OCI-LY1 (cell line): ENCODE results near the gene CHRD.
A peak's percentile ranks its signal among the peaks of the same experiment; 100 is the strongest.

Experiments
- H2AFZ ChIP-seq: fragments of 200-600 bp; sonication (generic), shearing (Covaris generic); 2 replicates; pipeline ENCODE4 v1.6.0; 2014; ENCODE audit warnings: antibody characterized with exemption, mild to moderate bottlenecking, low read length
- H3F3A ChIP-seq: fragments of 200-600 bp; sonication (generic), shearing (Covaris generic); 2 replicates; pipeline ENCODE4 v1.6.0; 2014; ENCODE audit warnings: mild to moderate bottlenecking, antibody characterized with exemption, low read length, moderate library complexity; ENCODE audit not compliant: insufficient read depth
- H3K27ac ChIP-seq: fragments of 200-600 bp; sonication (generic); 2 replicates; pipeline ENCODE4 v1.5.1; 2014; ENCODE audit warnings: low read length, mixed run types, mild to moderate bottlenecking, low read depth; ENCODE audit not compliant: poor library complexity, severe bottlenecking
- H3K27me3 ChIP-seq: fragments of 200-600 bp; sonication (generic); 2 replicates; pipeline ENCODE4 v1.6.0; 2014; ENCODE audit warnings: antibody characterized with exemption, mild to moderate bottlenecking, low read length, moderate library complexity; ENCODE audit not compliant: insufficient read depth
- H3K36me3 ChIP-seq: fragments of 200-600 bp; sonication (generic); 2 replicates; pipeline ENCODE4 v1.6.1; 2014; ENCODE audit warnings: mild to moderate bottlenecking, antibody characterized with exemption, low read length, moderate library complexity, mixed read lengths; ENCODE audit not compliant: insufficient read depth
- H3K4me1 ChIP-seq: fragments of 200-600 bp; sonication (generic); 2 replicates; pipeline ENCODE4 v1.5.1; 2014; ENCODE audit warnings: mild to moderate bottlenecking, low read length, moderate library complexity; ENCODE audit not compliant: insufficient read depth, severe bottlenecking
- H3K4me2 ChIP-seq: fragments of 200-600 bp; sonication (generic), shearing (Covaris generic); 2 replicates; pipeline ENCODE4 v1.6.1; 2014; ENCODE audit warnings: low read length
- H3K4me3 ChIP-seq: fragments of 200-600 bp; sonication (generic); 2 replicates; pipeline ENCODE4 v1.5.1; 2014; ENCODE audit warnings: low read length, low read depth, mild to moderate bottlenecking, mixed read lengths; ENCODE audit not compliant: poor library complexity, severe bottlenecking
- H3K79me2 ChIP-seq: fragments of 200-600 bp; shearing (Covaris generic); 2 replicates; pipeline ENCODE4 v1.6.1; 2016; ENCODE audit warnings: mixed run types, low read length, mixed read lengths; ENCODE audit not compliant: insufficient read depth
- H3K9ac ChIP-seq: fragments of 200-600 bp; sonication (generic), shearing (Covaris generic); 2 replicates; pipeline ENCODE4 v1.6.1; 2014; ENCODE audit warnings: mild to moderate bottlenecking, low read length, mixed read lengths
- H3K9me2 ChIP-seq: fragments of 200-600 bp; sonication (generic), shearing (Covaris generic); 2 replicates; pipeline ENCODE4 v1.6.1; 2014; ENCODE audit warnings: low read depth, mild to moderate bottlenecking, low read length, mixed read lengths
- H3K9me3 ChIP-seq: fragments of 200-600 bp; shearing (Covaris generic); 2 replicates; pipeline ENCODE4 v1.6.1; 2014; ENCODE audit warnings: low read length, mixed read lengths
- H4K20me1 ChIP-seq: fragments of 200-600 bp; sonication (generic), shearing (Covaris generic); 2 replicates; pipeline ENCODE4 v1.6.0; 2016; ENCODE audit warnings: mild to moderate bottlenecking, low read length; ENCODE audit not compliant: insufficient read depth
- CTCF ChIP-seq: fragments of 200-600 bp; sonication (generic), shearing (Covaris generic); IDR thresholded peaks from 2 replicates; pipeline ENCODE4 v1.5.1; 2017; ENCODE audit warnings: mild to moderate bottlenecking, antibody characterized with exemption, low read length, moderate library complexity, mixed read lengths
- EZH2 ChIP-seq: fragments of 200-600 bp; sonication (generic), shearing (Covaris generic); IDR thresholded peaks from 2 replicates; pipeline ENCODE4 v1.8.0; 2017; ENCODE audit warnings: borderline replicate concordance, mixed run types, mild to moderate bottlenecking, antibody characterized with exemption, low read length, moderate library complexity, mixed read lengths

The CHRD gene

GRCh38 chr3:184360929-184361531 lies 18.8 kb upstream of the CHRD start:
- no peaks in the 10 kb centered on the region for H3K9me2 ChIP-seq
- H3K4me1 ChIP-seq, result peaks cover 19% of the 10 kb centered on the region
- H3K27ac ChIP-seq, result no peak overlapping the region
- no peaks in the 10 kb centered on the region for H3F3A ChIP-seq
- peak overlapping the region; percentile 62; the same call in 1 of the 2 replicates for H3K9ac ChIP-seq
- H3K27me3 ChIP-seq, result peaks cover 5% of the 10 kb centered on the region; the same call in 1 of the 2 replicates
- peak overlapping the region; percentile 84 for H3K4me3 ChIP-seq
- no peak overlapping the region for H2AFZ ChIP-seq
- H3K79me2 ChIP-seq, result no peaks in the 10 kb centered on the region
- TF ChIP-seq EZH2 (no peak), CTCF (no peak)
- H3K4me2 ChIP-seq, result peak overlapping the region; percentile 83
- no peaks in the 10 kb centered on the region for H4K20me1 ChIP-seq
- H3K9me3 ChIP-seq, result no peaks in the 10 kb centered on the region
- peaks cover 13% of the 10 kb centered on the region for H3K36me3 ChIP-seq

GRCh38 chr3:184361532-184361931 lies 18.3 kb upstream of the CHRD start, which contains the start of the genes CLCN2 and POLR2H:
CLCN2 (minus strand) TSS chr3:184361605; CDS start chr3:184361479, 126 bp downstream.
POLR2H (plus strand) TSS chr3:184361710; CDS start chr3:184363493, 1,783 bp downstream.
- TF ChIP-seq EZH2 (no peak), CTCF (no peak)
- Histone ChIP-seq H4K20me1 (no peaks in the 10 kb centered on the region), H3K4me1 (peaks cover 19% of the 10 kb centered on the region), H3K9me2 (no peaks in the 10 kb centered on the region), H3K4me3 (peak within 1 kb of the TSS; percentile 84), H2AFZ (no peak within 1 kb of the TSS), H3F3A (no peaks in the 10 kb centered on the region), H3K36me3 (peaks cover 16% of the 10 kb centered on the region), H3K79me2 (no peaks in the 10 kb centered on the region), H3K9ac (peak within 1 kb of the TSS; percentile 70), H3K27me3 (peaks cover 5% of the 10 kb centered on the region; the same call in 1 of the 2 replicates), H3K27ac (peak within 1 kb of the TSS; percentile 17), H3K9me3 (no peaks in the 10 kb centered on the region), H3K4me2 (peak within 1 kb of the TSS; percentile 83)

- Histone ChIP-seq H3K9me3 (no peaks in the 10 kb centered on the region), H3K4me2 (peak overlapping the region; percentile 83), H3K27me3 (peaks cover 5% of the 10 kb centered on the region; the same call in 1 of the 2 replicates), H3K79me2 (no peaks in the 10 kb centered on the region), H3K27ac (peak overlapping the region; percentile 17), H3F3A (no peaks in the 10 kb centered on the region), H4K20me1 (no peaks in the 10 kb centered on the region), H3K9ac (peak overlapping the region; percentile 70), H3K4me1 (peaks cover 19% of the 10 kb centered on the region), H2AFZ (no peak overlapping the region), H3K9me2 (no peaks in the 10 kb centered on the region), H3K36me3 (peaks cover 21% of the 10 kb centered on the region), H3K4me3 (peak overlapping the region; percentile 84)
- TF ChIP-seq CTCF (no peak), EZH2 (no peak)
Observed at GRCh38 chr3:184361932-184362667, 17.8 kb upstream of the CHRD start.
